Renal pelvis (tissue), 4 donors: Measurements from ENCODE around the gene PNPLA7. TPM values are rescaled to one million over a fixed set of nuclear protein-coding genes. Genes with fewer than 3 reads are reported as not detected.
"Not testable (repeated sequence)": the region's sequence is repeated elsewhere in the genome, so short reads cannot be mapped to it uniquely, and the experiment has no call there.

Source experiments
- DNase-seq: peaks from one replicate; pipeline ENCODE4 v3.0.0-alpha.2; 2013
- polyA plus RNA-seq, 3 donors: library from polyadenylated mRNA; unstranded; fragments of 120-200 nt; gene quantifications; one replicate each; pipeline ENCODE4 v1.2.1, GENCODE V29; 2013; ENCODE audit not compliant: insufficient read length in 3 of 3

PNPLA7 gene
- polyA plus RNA-seq, 3 donors, result 2.0 to 4.0 (median 3.1) TPM

DNA sequence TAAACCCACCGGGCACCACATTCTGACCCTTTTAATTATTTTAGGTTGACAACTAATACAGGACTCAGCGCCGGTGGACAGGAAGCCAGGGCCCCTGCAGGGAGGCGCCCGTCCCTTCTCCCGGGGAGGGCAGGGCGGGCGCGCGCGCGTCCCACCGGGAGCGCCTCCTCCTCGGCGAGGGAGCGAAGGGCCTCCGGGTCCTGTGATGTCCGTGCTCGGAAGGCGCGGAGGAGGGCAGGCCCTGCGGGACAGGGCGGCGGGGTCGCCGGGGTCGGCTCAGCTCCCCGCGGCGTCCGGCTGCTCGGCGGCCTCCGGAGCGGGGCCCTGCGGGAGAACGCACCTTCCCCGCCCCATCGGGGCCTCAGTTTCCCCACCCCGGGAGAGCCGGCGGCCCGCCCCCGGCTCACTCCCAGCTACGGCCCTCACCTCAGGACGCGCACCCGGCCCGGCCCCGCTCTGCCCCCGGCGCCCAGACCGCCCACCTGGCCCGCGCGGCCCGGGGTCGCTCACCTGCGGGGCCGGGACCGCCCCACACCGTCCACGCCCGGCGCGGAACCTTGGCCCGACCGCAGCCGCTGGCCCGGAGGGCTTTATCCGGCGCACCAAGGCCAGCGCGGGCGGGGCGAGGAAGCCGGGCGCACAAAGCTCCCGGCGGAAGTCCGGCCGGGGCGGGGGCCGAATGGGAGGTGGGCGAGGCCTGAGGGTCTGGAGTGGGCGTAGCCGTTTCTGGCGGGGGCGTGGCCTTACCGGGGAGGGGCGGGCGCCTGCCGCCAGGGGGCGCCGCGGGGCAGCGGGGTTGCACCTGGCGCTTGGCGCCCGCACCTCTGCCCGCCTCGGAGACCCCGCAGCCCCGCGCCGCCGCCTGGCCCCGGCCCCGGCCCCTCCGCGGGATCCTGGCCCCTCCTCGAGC, 127.3 kb downstream of the PNPLA7 start, which contains the start of the genes EXD3 and NOXA1:
Gene EXD3, minus strand, starts transcription at position 559 of the 910 bp plus-strand sequence. CDS start 27,805 bp downstream, outside the sequence.
Gene NOXA1, plus strand, starts transcription at position 790 of the 910 bp plus-strand sequence. CDS start 137 bp downstream, outside the sequence.
- DNase-seq, result peak; percentile 88

DNA sequence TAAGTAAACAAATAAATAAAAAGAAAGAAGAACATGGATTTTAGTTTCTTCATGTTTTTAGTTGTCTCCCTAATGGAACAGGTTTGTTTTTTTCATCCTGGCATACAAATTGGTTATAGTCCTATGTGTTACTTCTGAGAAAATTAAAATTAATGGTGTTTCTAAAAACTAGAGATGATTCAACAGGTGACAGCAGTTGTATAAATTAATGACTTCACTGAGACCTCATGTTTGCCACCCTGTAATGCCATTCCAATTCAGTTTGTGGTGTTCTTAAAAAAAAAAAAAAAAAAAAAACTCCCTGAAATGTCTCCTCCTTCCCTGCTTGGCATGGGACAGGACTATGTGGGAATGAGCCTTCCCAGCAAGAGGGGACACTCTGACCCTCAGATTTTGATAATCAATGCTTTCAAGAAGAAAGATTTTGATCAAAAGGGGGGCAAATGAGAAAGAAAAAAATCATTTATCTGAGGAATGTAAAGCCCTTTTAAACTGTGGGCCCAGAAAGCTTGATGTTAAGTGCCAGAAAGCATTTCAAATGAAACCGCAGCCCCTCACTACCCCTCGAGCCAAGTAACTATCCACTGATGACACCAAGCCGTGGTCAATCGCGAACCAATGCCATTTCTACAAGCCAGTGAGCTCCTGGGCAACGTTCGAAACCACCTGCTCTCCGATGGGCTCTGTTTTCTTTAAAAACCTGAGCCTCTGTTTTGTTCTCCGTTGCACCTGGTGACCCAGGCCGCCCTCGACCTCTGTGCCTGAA, 128.2 kb downstream of the PNPLA7 start:
- DNase-seq, result no peak

GRCh38 chr9:137417161-137418021, 132.8 kb downstream of the PNPLA7 start:
- DNase-seq, result no peak

DNA sequence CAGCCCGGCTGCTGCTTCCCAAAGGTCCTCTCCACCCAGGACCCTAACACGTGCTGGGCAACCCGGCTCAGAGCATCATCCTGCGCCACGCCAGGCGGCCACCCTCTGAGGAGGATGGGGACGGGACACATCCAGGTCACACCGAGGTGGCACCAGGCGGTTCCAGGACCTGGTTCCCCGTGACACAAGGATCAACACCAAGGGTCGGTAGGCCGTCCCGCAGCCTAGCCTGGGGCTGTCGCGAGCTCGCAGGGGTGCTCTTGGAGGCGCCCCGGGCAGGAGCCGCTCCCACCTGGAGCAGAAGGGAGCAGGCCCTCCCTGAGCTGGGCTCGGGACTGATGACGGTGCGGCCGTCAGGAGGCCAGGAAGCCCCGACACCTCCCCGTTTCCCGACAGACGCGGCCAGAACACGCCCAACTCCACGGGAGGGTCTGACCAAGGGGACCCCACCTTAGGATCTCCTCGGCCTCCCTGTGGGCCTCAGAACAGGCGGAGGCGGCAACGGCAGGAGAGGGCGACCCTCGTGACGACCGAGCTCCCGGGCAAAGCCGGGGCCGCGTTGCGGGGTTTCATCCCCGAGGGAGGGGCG, 133.5 kb downstream of the PNPLA7 start:
- DNase-seq, result no peak

DNA sequence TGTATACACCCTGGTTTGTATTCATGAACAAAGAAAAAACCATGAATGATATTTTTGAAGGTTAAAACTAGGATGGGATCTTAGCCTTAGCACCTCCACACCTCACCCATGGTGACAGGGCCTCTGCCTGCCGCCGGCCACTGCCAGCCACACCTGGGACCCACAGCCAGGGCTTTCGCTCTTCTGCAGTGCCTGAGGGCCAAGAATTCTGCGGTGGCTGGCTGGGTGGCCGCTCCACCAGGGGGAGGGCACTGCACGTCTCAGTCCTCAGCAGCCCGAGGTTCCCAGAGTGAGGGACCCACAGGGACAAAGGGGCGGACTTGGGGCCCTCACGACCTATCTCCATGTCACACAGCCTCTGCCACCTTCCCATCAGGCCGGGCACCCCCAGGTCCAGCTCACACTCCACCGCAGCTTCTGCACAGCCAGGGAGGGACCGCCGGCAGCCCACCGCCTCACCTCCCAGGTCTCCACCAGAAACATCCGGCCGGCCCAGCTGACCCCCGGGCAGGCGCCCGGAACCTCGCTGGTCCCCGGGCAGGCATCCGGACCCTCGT, 134.1 kb downstream of the PNPLA7 start:
- no peak for DNase-seq

GRCh38 chr9:137415451-137415850, 134.8 kb downstream of the PNPLA7 start:
- no peak for DNase-seq

- DNase-seq, result no peak
Measured at GRCh38 chr9:137412431-137412830, 137.8 kb downstream of the PNPLA7 start.

GRCh38 chr9:137411645-137412380, 138.4 kb downstream of the PNPLA7 start:
- no peak for DNase-seq

GRCh38 chr9:137411260-137411644, 138.9 kb downstream of the PNPLA7 start:
- no peak for DNase-seq

DNA sequence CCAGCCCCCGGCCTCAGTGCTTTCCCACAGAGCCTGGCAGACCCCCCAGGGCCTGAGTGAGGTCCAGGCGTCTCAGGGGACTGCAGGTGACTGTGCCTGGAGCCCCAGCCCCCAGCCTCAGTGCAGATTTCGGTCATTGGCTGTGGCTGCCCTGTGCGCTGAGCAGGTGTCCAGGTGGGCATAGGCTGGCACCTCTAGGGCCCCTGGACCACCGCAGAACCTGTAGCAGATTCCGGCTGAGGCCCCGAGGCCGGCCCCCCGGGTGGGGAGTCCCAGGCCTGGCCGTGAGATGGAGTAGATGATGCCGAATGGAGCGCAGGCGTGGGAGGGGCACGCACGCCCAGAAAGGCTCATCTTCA, 139.3 kb downstream of the PNPLA7 start:
- DNase-seq, result no peak

- DNase-seq, result not testable (repeated sequence)
Measured at GRCh38 chr9:137410236-137410890, 139.8 kb downstream of the PNPLA7 start.

Other genes with a start within 250 kb of the PNPLA7 start
- 1 to 10 TPM; 7.4 to 9.7 (median 8.5) TPM for gene NRARP, start 248.1 kb downstream of the PNPLA7 start, polyA plus RNA-seq
- gene EXD3, start 127.2 kb downstream of the PNPLA7 start, polyA plus RNA-seq, result 10 to 100 TPM; 16.0 to 25.3 (median 25.2) TPM
- gene NOXA1, start 127.0 kb downstream of the PNPLA7 start, polyA plus RNA-seq, result 10 to 100 TPM in 2 of 3 donors, 1 to 10 TPM in 1; 6.7 to 12.3 (median 10.7) TPM
- 1 to 10 TPM in 1 of 3 donors, under 1 TPM in 2; 0.61 to 1.0 (median 0.86) TPM for gene ENTPD8, start 109.0 kb downstream of the PNPLA7 start, polyA plus RNA-seq
- 10 to 100 TPM; 45.9 to 55.4 (median 50.4) TPM for gene NSMF, start 91.1 kb downstream of the PNPLA7 start, polyA plus RNA-seq
- gene MRPL41, start 1.5 kb upstream of the PNPLA7 start, polyA plus RNA-seq, result 10 to 100 TPM; 20.0 to 28.7 (median 28.5) TPM
- 10 to 100 TPM; 44.2 to 62.7 (median 57.8) TPM for gene DPH7, start 28.5 kb upstream of the PNPLA7 start, polyA plus RNA-seq
- 10 to 100 TPM; 21.0 to 24.2 (median 23.6) TPM for gene ZMYND19, start 40.1 kb upstream of the PNPLA7 start, polyA plus RNA-seq
- gene ARRDC1, start 55.3 kb upstream of the PNPLA7 start, polyA plus RNA-seq, result 10 to 100 TPM; 35.1 to 39.7 (median 37.5) TPM
- 10 to 100 TPM; 80.4 to 83.4 (median 82.8) TPM for gene EHMT1, start 68.6 kb upstream of the PNPLA7 start, polyA plus RNA-seq